A549 (cell line): ENCODE results near the gene PPIP5K1.

Experiments used
- BHLHE40 ChIP-seq: IDR thresholded peaks from 2 replicates; pipeline ENCODE4 v1.6.1; 2012; ENCODE audit warnings: low read depth, low read length, inconsistent platforms
- EP300 ChIP-seq, 2 experiments: fragments of >200 bp; sonication (Bioruptor Twin); formaldehyde crosslinking; IDR thresholded peaks; 2 replicates in 1 of 2; 3 replicates in 1 of 2; pipeline ENCODE4 v1.6.1; 2016 to 2017
- ESRRA ChIP-seq: fragments of 150-350 bp; IDR thresholded peaks from 2 replicates; pipeline ENCODE4 v1.6.1; 2014; ENCODE audit warnings: mild to moderate bottlenecking, low read length, borderline replicate concordance
- JUN ChIP-seq, 2 experiments: fragments of >200 bp; sonication (Bioruptor Twin); formaldehyde crosslinking; IDR thresholded peaks; 2 replicates in 1 of 2; 3 replicates in 1 of 2; pipeline ENCODE4 v1.6.1; 2016 to 2017
- MAZ ChIP-seq: fragments of 150-350 bp; IDR thresholded peaks from 2 replicates; pipeline ENCODE4 v1.6.1; 2014; ENCODE audit warnings: antibody characterized with exemption, low read depth, low read length, borderline replicate concordance
- PBX3 ChIP-seq: IDR thresholded peaks from 2 replicates; pipeline ENCODE4 v1.6.1; 2012
- POLR2A ChIP-seq: IDR thresholded peaks from 2 replicates; pipeline ENCODE4 v1.6.1; 2012; ENCODE audit warnings: mild to moderate bottlenecking, low read length
- POLR2AphosphoS2 ChIP-seq: conservative IDR thresholded peaks from 2 replicates; pipeline ENCODE4 v1.6.1; 2012; ENCODE audit warnings: low read length, improper control_type of control experiment, inconsistent platforms
- RAD21 ChIP-seq, 2 experiments: fragments of >200 bp in 1 of 2; sonication (Bioruptor Twin) in 1 of 2; formaldehyde crosslinking in 1 of 2; IDR thresholded peaks in 1 of 2; conservative IDR thresholded peaks in 1 of 2; 2 replicates in 1 of 2; 3 replicates in 1 of 2; pipeline ENCODE4 v1.6.1; 2012 to 2018; ENCODE audit warnings: inconsistent platforms in 1 of 2
- RCOR1 ChIP-seq: fragments of 150-350 bp; IDR thresholded peaks from 2 replicates; pipeline ENCODE4 v1.6.1; 2014; ENCODE audit warnings: antibody characterized with exemption, low read length, low read depth
- TP53 ChIP-seq: fragments of 250-450 bp; sonication (Bioruptor Pico); IDR thresholded peaks from 2 replicates; pipeline ENCODE4 v1.5.0; 2021; ENCODE audit warnings: mild to moderate bottlenecking, moderate library complexity
- TF ChIP-seq, protein P1 (sequence below): fragments of >200 bp; sonication (Bioruptor Twin); formaldehyde crosslinking; IDR thresholded peaks from 3 replicates; pipeline ENCODE4 v1.5.1; 2016

DNA sequence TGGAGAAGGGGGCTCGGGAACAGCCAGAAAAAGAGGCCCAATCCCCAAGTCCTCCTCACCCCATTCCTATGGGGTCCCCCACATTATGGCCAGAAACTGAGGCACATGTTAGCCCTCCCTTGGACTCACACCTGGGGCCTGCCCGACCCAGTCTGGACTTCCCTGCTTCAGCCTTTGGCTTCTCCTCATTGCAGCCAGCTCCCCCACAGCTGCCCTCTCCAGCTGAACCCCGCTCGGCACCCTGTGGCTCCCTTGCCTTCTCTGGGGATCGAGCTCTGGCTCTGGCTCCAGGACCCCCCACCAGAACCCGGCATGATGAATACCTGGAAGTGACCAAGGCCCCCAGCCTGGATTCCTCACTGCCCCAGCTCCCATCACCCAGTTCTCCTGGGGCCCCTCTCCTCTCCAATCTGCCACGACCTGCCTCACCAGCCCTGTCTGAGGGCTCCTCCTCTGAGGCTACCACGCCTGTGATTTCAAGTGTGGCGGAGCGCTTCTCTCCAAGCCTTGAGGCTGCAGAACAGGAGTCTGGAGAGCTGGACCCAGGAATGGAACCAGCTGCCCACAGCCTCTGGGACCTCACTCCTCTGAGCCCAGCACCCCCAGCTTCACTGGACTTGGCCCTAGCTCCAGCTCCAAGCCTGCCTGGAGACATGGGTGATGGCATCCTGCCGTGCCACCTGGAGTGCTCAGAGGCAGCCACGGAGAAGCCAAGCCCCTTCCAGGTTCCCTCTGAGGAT lies 62.0 kb downstream of the PPIP5K1 start:
- TF ChIP-seq PBX3 = no peak
- TF ChIP-seq, protein P1, sequence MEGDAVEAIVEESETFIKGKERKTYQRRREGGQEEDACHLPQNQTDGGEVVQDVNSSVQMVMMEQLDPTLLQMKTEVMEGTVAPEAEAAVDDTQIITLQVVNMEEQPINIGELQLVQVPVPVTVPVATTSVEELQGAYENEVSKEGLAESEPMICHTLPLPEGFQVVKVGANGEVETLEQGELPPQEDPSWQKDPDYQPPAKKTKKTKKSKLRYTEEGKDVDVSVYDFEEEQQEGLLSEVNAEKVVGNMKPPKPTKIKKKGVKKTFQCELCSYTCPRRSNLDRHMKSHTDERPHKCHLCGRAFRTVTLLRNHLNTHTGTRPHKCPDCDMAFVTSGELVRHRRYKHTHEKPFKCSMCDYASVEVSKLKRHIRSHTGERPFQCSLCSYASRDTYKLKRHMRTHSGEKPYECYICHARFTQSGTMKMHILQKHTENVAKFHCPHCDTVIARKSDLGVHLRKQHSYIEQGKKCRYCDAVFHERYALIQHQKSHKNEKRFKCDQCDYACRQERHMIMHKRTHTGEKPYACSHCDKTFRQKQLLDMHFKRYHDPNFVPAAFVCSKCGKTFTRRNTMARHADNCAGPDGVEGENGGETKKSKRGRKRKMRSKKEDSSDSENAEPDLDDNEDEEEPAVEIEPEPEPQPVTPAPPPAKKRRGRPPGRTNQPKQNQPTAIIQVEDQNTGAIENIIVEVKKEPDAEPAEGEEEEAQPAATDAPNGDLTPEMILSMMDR = no peak
- no peak for TF ChIP-seq POLR2A
- no peak for TF ChIP-seq RAD21 (conservative IDR thresholded peaks at IDR 0.05 in 1 of 2, IDR thresholded peaks at IDR 0.05 in 1 of 2)
- no peak for TF ChIP-seq MAZ
- TF ChIP-seq ESRRA = no peak
- no peak for TF ChIP-seq POLR2AphosphoS2
- no peak for TF ChIP-seq EP300 (IDR thresholded peaks at IDR 0.05)
- TF ChIP-seq RCOR1 = no peak
- TF ChIP-seq JUN (IDR thresholded peaks at IDR 0.05) = no peak
- no peak for TF ChIP-seq BHLHE40
- TF ChIP-seq TP53 (CRISPR knock-in tag) = no peak
